Hematopoietic multipotent progenitor cell treated with erythropoietin and hydrocortisone succinate and interleukin-3 and kit ligand, for 17 days (in vitro differentiated cells): ENCODE data around the gene ROR2.
"Not testable (repeated sequence)": the region's sequence is repeated elsewhere in the genome, so short reads cannot be mapped to it uniquely, and the experiment has no call there.

Experiments used
- DNase-seq: peaks from one replicate; pipeline ENCODE4 v3.0.0-alpha.2; 2015; ENCODE audit warnings: low spot score

Gene ROR2

GRCh38 chr9:91923145-91923544 is 26.9 kb downstream of the ROR2 start:
- no peak for DNase-seq

DNA sequence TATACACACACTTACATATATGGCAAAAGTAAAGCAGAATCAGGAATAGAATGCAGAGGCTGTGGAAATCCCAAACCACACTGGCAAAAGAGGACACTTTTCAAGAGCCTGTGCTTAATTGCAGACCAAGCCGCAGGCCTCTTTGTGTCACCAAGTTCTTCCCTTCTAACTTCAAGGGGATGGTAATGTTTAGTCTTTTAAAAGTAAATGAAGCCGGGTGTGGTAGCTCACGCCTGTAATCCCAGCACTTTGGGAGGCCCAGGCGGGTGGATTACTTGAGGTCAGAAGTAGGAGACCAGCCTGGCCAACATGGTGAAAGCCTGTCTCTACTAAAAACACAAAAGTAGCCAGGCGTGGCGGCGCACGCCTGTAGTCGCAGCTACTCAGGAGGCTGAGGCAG is 28.7 kb downstream of the ROR2 start:
- no peak for DNase-seq

DNA sequence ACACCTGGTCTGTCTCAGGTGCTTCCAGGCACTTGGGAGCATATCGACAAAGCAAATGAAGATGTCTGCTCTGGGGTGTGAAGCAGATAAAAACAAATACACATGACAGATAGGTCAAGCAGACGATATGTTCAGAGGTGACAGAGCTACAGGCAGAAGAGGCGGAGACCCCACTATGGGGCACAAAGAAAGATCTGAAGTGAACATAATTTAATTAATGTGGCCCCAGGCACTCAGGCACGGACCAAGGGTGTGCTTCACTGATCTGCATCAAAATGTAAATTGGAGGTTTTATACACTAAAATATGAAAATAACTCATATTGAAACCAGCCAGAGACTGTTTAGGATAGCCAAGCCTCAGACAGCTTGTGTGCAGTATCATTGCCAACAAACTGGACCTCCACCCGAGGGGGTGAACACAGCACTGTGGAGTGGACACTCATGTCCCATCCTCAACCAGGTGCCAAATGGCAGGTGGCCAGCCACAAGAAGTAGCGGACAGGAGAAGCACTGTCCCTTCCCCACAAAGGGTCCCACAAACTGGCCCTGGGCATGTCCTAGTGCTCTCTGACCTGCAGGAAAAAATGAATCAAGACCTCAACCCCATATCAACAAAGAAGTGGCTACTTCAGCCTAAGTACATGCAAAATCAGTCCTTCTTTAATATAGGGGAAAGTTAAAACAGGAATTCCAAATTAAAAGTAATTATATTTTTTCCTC is 29.2 kb downstream of the ROR2 start:
- DNase-seq, result no peak

DNA sequence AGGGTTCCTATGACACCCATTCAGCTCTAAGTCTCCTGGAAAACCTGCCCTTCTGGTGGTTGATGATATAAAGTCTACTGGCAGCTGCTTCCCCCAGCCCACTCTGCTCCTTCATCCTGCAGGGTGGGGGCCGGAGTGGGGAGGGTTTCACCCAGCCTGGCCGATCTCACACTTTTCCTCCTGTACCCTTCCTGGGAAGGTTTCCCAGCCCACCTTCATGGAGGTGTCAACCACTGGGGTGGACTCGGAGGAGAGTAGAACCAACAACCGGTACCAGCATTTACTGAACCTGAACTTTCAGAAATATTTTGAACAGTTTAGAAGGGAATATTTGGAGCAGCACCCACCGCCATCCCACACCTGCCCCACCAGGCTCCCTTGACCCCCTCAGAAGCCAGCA is 30.4 kb downstream of the ROR2 start:
- no peak for DNase-seq

DNA sequence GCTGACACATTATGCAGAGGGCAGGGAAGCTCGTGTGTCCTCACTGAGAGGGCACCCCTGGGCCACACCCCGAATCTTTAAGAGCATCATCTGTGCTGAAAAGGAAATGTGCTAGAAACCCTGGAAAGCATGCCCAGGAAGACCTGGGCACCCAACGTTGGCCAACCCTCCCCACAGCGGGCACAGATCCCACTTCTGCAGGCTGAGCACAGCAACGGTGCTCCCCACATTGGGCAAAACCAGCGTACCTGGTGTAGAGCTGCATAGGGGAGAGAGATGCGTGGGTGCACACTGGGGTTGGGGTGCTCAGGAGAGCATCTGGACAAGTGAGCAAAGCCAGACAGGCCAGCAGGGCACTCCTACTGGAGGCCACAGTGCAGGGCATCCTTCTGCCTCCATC is 32.6 kb downstream of the ROR2 start:
- no peak for DNase-seq

DNA sequence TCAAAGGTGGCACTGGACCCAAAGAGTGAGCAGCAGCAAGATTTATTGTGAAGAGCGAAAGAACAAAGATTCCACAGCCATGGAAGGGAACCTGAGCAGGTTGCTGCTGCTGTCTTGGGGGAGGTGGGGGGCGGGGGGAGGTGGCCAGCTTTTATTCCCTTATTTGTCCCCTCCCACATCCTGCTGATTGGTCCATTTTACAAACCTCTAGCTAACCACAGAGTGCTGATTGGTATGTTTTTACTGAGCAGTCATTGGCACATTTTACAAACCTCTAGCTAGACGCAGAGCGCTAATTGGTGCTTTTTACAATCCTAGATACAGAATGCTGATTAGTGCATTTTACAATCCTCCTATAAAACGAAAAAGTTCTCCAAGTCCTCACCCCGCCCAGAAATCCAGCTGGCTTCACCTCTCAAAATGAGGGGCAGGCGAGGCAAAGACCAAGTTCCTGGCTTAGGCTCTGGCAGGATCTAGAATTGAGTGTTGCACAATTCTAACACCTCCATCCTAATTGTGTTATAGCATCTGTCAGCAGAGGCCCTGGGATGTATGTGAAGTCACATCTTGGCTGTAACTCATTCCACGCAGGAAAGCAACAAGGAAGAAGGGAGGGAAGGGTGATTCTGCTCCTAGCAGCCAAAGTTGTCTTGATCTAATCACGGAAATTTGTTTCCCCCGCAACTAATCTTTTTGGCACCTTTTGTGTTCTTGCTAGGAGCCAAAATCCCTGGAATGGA is 34.3 kb downstream of the ROR2 start:
- no peak for DNase-seq

DNA sequence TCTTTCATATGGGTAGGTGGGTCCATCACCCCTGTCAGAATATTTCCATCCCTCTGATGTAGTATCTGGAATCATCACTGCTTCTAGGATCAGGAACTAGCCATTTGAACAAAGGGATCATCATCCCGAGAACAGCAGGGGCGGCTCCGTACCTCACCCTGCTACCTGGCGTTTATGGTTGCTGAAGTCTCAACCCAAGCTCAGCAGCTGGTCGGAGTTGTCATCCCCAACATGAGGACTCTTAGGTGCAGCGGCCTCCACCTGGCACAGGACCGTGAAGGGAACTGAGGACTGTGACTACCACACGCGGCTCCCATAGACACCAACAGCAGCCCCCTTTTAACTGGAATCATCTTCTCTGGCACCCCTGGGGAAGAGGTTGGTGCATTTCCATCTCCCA is 35.1 kb downstream of the ROR2 start:
- no peak for DNase-seq

- no peak for DNase-seq
These were observed 35.6 kb downstream of the ROR2 start for GRCh38 chr9:91914404-91914803.

- no peak for DNase-seq
These were observed 36.0 kb downstream of the ROR2 start for GRCh38 chr9:91913986-91914385.

GRCh38 chr9:91913096-91913495 is 36.9 kb downstream of the ROR2 start:
- DNase-seq, result no peak

- DNase-seq, result no peak
These were observed 38.4 kb downstream of the ROR2 start for GRCh38 chr9:91911657-91912056.

DNA sequence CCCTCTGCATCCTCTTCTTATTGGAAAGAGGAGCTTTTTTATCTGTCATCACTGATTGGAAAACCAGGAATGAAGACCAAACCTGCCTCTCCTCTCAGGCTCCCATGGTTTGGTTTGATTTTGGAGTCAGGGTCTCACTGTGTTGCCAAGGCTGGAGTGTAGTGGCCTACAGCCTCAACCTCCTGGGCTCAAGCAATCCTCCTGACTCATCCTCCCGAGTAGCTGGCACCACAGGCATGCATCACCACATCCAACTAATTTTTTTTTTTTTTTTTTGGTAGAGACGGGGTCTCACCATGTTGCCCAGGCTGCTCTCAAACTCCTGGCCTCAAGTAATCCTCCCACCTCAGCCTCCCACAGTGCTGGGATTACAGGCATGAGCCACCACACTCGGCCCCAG is 40.8 kb downstream of the ROR2 start:
- not testable (repeated sequence) for DNase-seq

- DNase-seq, result no peak
These were observed 41.3 kb downstream of the ROR2 start for GRCh38 chr9:91908746-91909145.

DNA sequence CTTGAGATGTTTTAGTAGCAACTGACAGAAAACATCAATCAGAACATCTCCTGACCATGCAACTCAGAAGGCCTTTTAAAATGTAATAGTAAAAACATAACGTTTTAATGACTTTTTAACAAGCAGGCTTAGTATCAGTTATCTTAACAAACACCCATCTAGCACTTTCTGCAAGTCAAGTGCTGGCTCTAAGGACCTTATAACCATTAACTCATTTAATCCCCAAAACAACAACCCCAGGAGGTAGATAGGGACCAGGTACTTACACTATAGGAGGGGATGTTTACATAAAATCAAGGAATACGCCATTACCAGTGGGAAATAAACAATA is 41.8 kb downstream of the ROR2 start:
- no peak for DNase-seq

DNA sequence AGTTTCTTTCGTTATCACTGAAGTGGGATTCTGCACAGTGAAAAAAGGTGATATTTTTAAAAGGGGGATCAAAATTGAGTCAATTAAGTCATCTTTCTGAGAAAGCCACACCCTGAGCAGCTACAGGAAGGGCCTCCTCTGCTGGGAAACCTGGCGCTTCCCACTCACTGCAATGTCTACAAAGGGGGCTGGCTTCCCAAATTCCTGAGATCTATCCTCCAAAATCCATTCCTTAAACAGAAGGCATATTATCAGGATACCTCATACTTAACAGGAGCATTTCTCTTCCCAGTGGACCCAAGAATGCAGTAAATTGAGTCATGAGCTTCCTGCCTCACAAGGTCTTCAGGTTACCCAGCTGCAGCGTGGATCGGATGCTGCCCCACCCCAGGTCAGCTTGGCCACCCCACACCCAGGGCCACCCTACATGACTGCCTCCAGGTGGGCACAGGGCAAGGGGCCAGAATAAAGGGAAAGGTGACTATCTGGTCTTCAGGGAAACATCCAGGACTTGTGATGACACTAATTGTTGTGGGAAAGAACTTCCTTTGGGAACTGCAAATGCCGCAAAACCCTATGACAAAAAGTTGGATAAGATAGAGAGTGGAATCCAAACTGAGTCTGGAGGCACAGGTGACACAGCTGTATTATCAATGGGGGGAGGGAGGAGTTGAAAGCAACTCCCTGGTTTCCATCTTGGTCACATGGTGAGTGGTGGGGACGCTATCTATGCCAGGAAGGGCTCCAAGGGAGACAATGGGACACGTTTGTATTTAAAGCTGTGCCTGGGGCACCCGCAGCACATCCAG is 42.3 kb downstream of the ROR2 start:
- DNase-seq, result no peak

DNA sequence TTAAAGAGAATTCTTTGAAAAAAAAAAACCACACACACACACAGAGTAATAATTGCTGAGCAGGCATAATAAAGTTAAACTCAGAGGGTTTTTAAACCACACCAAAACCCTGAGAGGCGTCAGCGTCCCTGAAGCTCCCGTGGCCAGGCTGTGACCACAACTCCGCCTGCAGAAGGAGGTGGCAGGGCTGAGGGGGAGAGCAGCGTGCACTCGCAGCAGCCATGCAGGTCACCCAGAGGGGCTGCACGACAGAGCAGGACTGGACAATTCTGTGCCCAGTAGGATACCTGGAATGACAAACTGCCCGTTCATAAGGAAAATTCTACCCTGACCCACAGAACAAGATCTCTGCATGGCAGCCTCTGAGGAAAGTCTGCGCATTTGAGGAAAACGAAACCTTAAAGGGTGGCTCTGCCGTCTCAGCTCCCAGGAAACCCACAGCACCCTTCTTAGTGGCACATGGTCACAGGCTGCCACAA is 44.0 kb downstream of the ROR2 start:
- no peak for DNase-seq

DNA sequence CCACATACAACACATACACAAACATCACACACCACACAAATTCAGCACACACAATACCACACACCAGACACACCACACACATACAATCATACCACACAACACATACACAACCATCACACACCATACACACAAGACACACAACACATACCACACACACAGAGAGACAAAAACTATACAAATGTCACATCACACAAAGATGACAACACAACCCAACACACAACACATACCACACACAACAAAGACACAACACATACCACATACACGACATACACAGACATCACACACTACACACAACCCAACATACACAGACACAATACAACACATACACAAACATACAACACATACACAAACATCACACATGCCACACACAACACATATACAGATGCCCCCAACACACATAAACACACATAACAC is 44.8 kb downstream of the ROR2 start:
- DNase-seq, result no peak

DNA sequence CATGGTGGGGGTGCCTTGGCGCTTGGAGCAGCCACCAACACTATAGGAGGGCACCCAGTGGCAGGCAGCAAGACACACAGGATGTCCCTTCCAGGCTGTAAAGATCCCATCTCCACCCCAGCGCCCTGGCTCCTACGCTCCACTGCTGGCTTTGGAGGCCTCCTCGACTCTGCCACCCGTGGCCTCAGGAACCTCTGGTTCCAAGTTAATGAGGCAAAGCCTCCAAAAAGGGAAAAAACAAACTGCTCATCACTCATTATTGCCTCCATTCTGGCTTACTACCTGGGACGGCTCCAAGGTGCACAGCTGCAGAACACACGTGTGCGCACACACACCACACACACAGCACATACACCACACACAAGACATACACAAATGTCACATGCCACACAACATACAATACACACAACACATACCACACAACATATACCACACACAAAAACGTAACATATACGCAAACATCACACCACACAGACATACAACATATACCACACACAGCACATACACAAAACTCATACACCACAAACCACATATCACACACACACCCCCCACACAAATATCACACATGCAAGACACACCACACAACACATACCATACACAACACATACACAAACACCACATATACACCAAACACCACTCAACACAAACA is 45.3 kb downstream of the ROR2 start:
- no peak for DNase-seq

- DNase-seq, result no peak
These were observed 46.7 kb downstream of the ROR2 start for GRCh38 chr9:91903126-91903911.

DNA sequence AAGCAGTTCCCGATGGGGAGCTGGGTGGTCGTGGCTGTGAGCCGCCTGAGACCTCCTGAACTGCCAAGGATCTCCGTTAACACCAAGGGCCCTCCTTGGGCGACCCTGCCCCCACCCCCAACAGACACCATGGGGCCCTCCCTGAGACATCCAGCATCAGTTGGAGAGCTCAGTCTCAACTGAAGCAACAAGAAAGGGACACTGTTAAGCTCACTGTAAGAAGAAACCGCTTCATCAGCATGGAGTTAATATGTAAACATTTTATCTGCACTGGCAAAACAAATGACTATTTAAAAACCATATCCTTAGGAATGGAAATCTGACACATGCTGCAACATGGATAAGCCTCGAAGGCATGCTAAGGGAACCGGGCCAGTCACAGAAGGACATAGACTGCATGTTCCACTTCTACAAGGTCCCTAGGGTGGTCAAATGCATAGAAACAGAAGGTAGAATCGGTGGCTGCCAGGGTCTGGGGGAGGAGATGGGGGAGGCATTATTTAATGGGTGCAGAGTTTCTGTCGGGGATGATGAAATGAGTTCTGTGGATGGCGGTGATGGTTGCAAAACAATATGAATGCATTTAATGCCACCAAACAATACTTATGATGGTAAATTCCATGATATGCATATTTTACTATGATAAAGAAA is 47.4 kb downstream of the ROR2 start:
- no peak for DNase-seq

DNA sequence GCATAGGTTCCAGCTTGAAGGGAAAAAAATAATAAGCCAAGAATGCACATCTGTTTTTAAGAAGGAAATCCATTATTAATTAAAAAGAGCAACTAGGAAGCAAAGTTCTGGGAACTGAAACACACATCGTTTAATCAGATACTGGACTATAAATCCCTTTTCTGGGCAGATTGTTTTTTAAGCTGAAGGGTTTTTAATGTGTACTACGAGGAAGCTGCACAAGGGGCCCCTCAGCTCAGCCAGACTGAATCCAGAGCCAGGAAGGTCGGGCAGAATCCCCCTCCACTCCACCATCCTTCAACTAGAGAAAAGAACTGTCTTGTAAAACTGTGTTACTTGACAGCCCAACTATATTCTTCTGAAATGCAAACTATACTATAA is 49.2 kb downstream of the ROR2 start:
- DNase-seq, result no peak
